Suprapubic skin (tissue), 4 donors: ENCODE measurements around the gene ITPK1.

Source experiments
- POLR2A ChIP-seq, 2 donors: fragments of 450-650 bp; IDR thresholded peaks; one replicate each; pipeline ENCODE4 v1.6.1; 2017; ENCODE audit warnings: antibody characterized with exemption in 2 of 2, mild to moderate bottlenecking in 2 of 2, moderate library complexity in 2 of 2
- POLR2AphosphoS5 ChIP-seq, 3 donors: sonication (generic); formaldehyde crosslinking; IDR thresholded peaks; one replicate each; pipeline ENCODE4 v1.6.1; 2017; ENCODE audit warnings: antibody characterized with exemption in 3 of 3
- TF ChIP-seq, protein P1 (sequence below), 2 donors: fragments of 200-600 bp in 1 of 2; fragments of 450-650 bp in 1 of 2; sonication (generic) in 1 of 2; IDR thresholded peaks; one replicate each; pipeline ENCODE4 v1.5.1; 2016 to 2019; ENCODE audit warnings: antibody characterized with exemption in 2 of 2, mild to moderate bottlenecking in 1 of 2, moderate library complexity in 1 of 2

DNA sequence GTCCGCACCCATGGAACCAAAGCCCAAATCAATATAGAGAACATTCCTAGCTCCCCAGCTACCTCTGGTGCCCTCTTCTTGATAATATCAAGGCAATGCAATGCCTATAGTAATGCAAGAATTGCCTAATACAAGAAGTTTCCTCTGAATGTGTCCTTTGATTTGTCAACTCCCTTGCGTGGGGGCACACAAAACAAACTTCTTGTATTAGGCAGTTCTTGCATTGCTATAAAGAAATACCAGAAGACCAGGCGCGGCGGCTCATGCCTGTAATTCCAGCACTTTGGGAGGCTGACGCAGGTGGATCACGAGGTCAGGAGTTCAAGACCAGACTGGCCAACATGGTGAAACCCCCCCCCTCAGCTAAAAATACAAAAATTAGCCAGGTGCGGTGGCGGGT, 10.4 kb upstream of the ITPK1 start:
- TF ChIP-seq, protein P1, sequence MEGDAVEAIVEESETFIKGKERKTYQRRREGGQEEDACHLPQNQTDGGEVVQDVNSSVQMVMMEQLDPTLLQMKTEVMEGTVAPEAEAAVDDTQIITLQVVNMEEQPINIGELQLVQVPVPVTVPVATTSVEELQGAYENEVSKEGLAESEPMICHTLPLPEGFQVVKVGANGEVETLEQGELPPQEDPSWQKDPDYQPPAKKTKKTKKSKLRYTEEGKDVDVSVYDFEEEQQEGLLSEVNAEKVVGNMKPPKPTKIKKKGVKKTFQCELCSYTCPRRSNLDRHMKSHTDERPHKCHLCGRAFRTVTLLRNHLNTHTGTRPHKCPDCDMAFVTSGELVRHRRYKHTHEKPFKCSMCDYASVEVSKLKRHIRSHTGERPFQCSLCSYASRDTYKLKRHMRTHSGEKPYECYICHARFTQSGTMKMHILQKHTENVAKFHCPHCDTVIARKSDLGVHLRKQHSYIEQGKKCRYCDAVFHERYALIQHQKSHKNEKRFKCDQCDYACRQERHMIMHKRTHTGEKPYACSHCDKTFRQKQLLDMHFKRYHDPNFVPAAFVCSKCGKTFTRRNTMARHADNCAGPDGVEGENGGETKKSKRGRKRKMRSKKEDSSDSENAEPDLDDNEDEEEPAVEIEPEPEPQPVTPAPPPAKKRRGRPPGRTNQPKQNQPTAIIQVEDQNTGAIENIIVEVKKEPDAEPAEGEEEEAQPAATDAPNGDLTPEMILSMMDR (IDR thresholded peaks at IDR 0.05) = no peak
- no peak for TF ChIP-seq POLR2A (IDR thresholded peaks at IDR 0.05)
- TF ChIP-seq POLR2AphosphoS5 (IDR thresholded peaks at IDR 0.05) = no peak
